MCF 10A (cell line): ENCODE measurements around the gene RAPGEF1. TPM values are rescaled to one million over a fixed set of nuclear protein-coding genes. Genes with fewer than 3 reads are reported as not detected.

Experiments
- BruUV-seq: library from RNA; stranded (reverse); fragments of 400-500 nt; replicated peaks from 2 replicates; lab custom pipeline; 2021; lab: Mats Ljungman, UMichigan
- CTCF ChIA-PET: fragments of 300-600 bp; sonication (Branson Sonifier 250); formaldehyde crosslinking; extraction: SDS; loops from one replicate; lab custom pipeline; 2021; ENCODE audit warnings: antibody characterized with exemption, inconsistent platforms; lab: Yijun Ruan, JAX
- POLR2A ChIA-PET: fragments of 300-600, 350-650 bp; sonication (Branson Sonifier 250); formaldehyde crosslinking; extraction: SDS; loops from one replicate; lab custom pipeline; 2020; ENCODE audit warnings: antibody characterized with exemption, inconsistent platforms; lab: Yijun Ruan, JAX
- DNase-seq: peaks from one replicate; pipeline ENCODE4 v3.0.0-alpha.2; 2018; ENCODE audit not compliant: unreplicated experiment
- H3K27ac Mint-ChIP-seq: one replicate; pipeline ENCODE4 v1.8.0; 2022; ENCODE audit warnings: mild to moderate bottlenecking, low read depth, mixed read lengths; ENCODE audit not compliant: unreplicated experiment
- H3K27me3 Mint-ChIP-seq: one replicate; pipeline ENCODE4 v1.8.0; 2022; ENCODE audit warnings: mixed read lengths; ENCODE audit not compliant: insufficient read depth, unreplicated experiment
- H3K36me3 Mint-ChIP-seq: one replicate; pipeline ENCODE4 v1.8.0; 2022; ENCODE audit warnings: mild to moderate bottlenecking, moderate library complexity, mixed read lengths; ENCODE audit not compliant: insufficient read depth, unreplicated experiment
- H3K4me1 Mint-ChIP-seq: one replicate; pipeline ENCODE4 v1.8.0; 2022; ENCODE audit warnings: mixed read lengths; ENCODE audit not compliant: insufficient read depth, unreplicated experiment
- H3K4me3 Mint-ChIP-seq: one replicate; pipeline ENCODE4 v1.8.0; 2022; ENCODE audit warnings: mild to moderate bottlenecking, moderate library complexity, mixed read lengths; ENCODE audit not compliant: unreplicated experiment
- H3K9me3 Mint-ChIP-seq: one replicate; pipeline ENCODE4 v1.8.0; 2022; ENCODE audit warnings: mixed read lengths; ENCODE audit not compliant: unreplicated experiment
- CTCF ChIP-seq: fragments of 200-600 bp; IDR thresholded peaks from one replicate; pipeline ENCODE4 v1.8.0; 2022; ENCODE audit warnings: antibody characterized with exemption, mild to moderate bottlenecking; ENCODE audit not compliant: unreplicated experiment
- intact Hi-C: fragments of 100-400 bp; cut with micrococcal nuclease; formaldehyde crosslinking; loops from 2 replicates; pipeline ENCODE4 v1.14.1; 2022
- total RNA-seq: library from RNA; stranded (reverse); gene quantifications from 2 replicates; pipeline ENCODE4 v1.2.3, GENCODE V29; 2022

RAPGEF1 gene
- total RNA-seq, 1 experiment from 2014 or later = 55.4 TPM

- no peak for TF ChIP-seq CTCF
- H3K4me3 Mint-ChIP-seq = no peak overlapping the region
- CTCF ChIA-PET = interaction anchor here (0.7 to 2.4 kb wide), 7 partner anchors 13 to 1018 kb away, joined by 3 to 11 read pairs (median 5); no protein-coding TSS in a partner anchor
- no peaks in the 10 kb centered on the region for H3K27me3 Mint-ChIP-seq
- no peak for DNase-seq
- peaks cover 46% of the 10 kb centered on the region for H3K4me1 Mint-ChIP-seq
- intact Hi-C loops = no loop called here
- no TSS peak for BruUV-seq
- H3K27ac Mint-ChIP-seq = peak overlapping the region; percentile 19
- POLR2A ChIA-PET = interaction anchor here (0.5 to 4.3 kb wide), 15 partner anchors 8 to 1002 kb away, joined by 3 to 49 read pairs (median 16); no protein-coding TSS in a partner anchor
- H3K9me3 Mint-ChIP-seq = no peaks in the 10 kb centered on the region
- H3K36me3 Mint-ChIP-seq = peaks cover under 1% of the 10 kb centered on the region
Observed at GRCh38 chr9:131728546-131728910, 11.3 kb downstream of the RAPGEF1 start.

- peaks cover 40% of the 10 kb centered on the region for H3K4me1 Mint-ChIP-seq
- peak overlapping the region; percentile 19 for H3K27ac Mint-ChIP-seq
- CTCF ChIA-PET = interaction anchor here (0.6 to 2.4 kb wide), 9 partner anchors 13 to 348 kb away, joined by 3 to 11 read pairs (median 5); no protein-coding TSS in a partner anchor
- H3K36me3 Mint-ChIP-seq = peaks cover 6% of the 10 kb centered on the region
- TF ChIP-seq CTCF = no peak
- no TSS peak for BruUV-seq
- H3K27me3 Mint-ChIP-seq = no peaks in the 10 kb centered on the region
- POLR2A ChIA-PET = interaction anchor here (0.5 to 3.9 kb wide), 19 partner anchors 9 to 1001 kb away, joined by 3 to 49 read pairs (median 9); no protein-coding TSS in a partner anchor
- no peaks in the 10 kb centered on the region for H3K9me3 Mint-ChIP-seq
- intact Hi-C loops = no loop called here
- H3K4me3 Mint-ChIP-seq = peak overlapping the region; percentile 24
- no peak for DNase-seq
Observed at GRCh38 chr9:131727795-131728545, 11.9 kb downstream of the RAPGEF1 start.

- Mint-ChIP-seq H3K36me3 (peaks cover 7% of the 10 kb centered on the region), H3K27me3 (no peaks in the 10 kb centered on the region), H3K4me3 (peak overlapping the region; percentile 24), H3K9me3 (no peaks in the 10 kb centered on the region), H3K27ac (peak overlapping the region; percentile 19), H3K4me1 (peaks cover 33% of the 10 kb centered on the region)
- TF ChIP-seq CTCF = no peak
- POLR2A ChIA-PET = interaction anchor here (1.0 to 3.9 kb wide), 16 partner anchors 8 to 123 kb away, joined by 3 to 49 read pairs (median 13); no protein-coding TSS in a partner anchor
- DNase-seq = peak; percentile 81
- CTCF ChIA-PET = interaction anchor here (0.6 to 2.4 kb wide), 9 partner anchors 13 to 136 kb away, joined by 3 to 11 read pairs (median 5); no protein-coding TSS in a partner anchor
- intact Hi-C loops = no loop called here
- BruUV-seq = no TSS peak
Observed at GRCh38 chr9:131727184-131727759, 12.6 kb downstream of the RAPGEF1 start.

GRCh38 chr9:131724683-131725082 is 15.2 kb downstream of the RAPGEF1 start:
- Mint-ChIP-seq H3K4me3 (no peak overlapping the region), H3K27me3 (no peaks in the 10 kb centered on the region), H3K4me1 (peaks cover 22% of the 10 kb centered on the region), H3K27ac (no peak overlapping the region), H3K9me3 (no peaks in the 10 kb centered on the region), H3K36me3 (peaks cover 14% of the 10 kb centered on the region)
- intact Hi-C loops = no loop called here
- no TSS peak for BruUV-seq
- TF ChIP-seq CTCF = no peak
- no peak for DNase-seq
- ChIA-PET POLR2A (interaction anchor here (0.6 to 1.8 kb wide), 3 partner anchors 11 to 902 kb away, joined by 3 to 6 read pairs (median 5); no protein-coding TSS in a partner anchor), CTCF (interaction anchor here (1.5 kb wide), 1 partner anchor 10 kb away, joined by 7 read pairs; no protein-coding TSS in a partner anchor)
